Activated CD4-positive, CD25-positive, alpha-beta regulatory T cell treated with anti-CD3 and anti-CD28 coated beads, Interleukin-2, amount 50 U/mL, for 72 hours (primary cell): ENCODE data around the gene CSAD.

ENCODE experiments used
- DNase-seq: peaks from one replicate; pipeline ENCODE4 v3.0.0; 2021

The CSAD gene, protein sequence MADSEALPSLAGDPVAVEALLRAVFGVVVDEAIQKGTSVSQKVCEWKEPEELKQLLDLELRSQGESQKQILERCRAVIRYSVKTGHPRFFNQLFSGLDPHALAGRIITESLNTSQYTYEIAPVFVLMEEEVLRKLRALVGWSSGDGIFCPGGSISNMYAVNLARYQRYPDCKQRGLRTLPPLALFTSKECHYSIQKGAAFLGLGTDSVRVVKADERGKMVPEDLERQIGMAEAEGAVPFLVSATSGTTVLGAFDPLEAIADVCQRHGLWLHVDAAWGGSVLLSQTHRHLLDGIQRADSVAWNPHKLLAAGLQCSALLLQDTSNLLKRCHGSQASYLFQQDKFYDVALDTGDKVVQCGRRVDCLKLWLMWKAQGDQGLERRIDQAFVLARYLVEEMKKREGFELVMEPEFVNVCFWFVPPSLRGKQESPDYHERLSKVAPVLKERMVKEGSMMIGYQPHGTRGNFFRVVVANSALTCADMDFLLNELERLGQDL

DNA sequence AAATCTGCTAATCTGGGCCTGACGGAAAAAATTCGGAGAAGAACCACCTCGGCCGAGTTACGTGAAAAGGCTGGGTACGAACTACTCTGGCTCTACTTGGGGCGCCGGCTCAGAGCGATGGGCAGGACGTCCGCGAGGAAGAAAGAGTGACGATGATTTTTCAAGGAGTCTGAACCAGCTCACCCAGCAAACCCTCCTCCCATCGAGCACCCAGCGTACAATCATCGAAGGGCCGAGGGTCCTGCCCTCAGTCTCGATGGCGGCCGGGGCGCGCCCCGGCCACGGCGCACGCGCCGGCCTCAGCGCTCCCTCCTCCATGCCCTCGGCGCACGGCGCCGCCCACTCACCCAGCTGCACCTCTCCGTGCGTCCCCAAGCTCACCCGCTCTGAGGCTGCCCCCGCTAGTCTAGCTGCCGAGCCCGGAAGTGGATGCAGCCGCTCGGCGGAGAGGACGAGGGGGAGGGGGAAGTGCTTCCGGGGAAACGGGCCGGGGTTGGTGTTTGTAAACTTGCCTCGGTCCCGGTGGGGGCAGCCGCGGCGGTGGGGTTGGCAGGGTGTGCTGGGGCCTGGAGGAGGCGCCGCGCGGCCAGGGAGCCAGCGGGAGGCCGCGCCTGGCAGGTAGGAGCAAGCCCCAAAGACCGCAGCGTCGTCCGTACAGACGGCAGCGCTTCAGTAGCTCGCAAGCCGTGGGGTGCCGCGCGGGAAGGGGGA is at the start of gene CSAD, which contains the start of gene ZNF740:
Gene CSAD (minus strand): TSS at position 706 of the 711 bp plus-strand sequence. CDS start 7,455 bp downstream, outside the sequence.
Gene ZNF740 (plus strand): TSS at position 503 of the 711 bp plus-strand sequence. CDS start 1,262 bp downstream, outside the sequence.
- DNase-seq, result peak; percentile 96

DNA sequence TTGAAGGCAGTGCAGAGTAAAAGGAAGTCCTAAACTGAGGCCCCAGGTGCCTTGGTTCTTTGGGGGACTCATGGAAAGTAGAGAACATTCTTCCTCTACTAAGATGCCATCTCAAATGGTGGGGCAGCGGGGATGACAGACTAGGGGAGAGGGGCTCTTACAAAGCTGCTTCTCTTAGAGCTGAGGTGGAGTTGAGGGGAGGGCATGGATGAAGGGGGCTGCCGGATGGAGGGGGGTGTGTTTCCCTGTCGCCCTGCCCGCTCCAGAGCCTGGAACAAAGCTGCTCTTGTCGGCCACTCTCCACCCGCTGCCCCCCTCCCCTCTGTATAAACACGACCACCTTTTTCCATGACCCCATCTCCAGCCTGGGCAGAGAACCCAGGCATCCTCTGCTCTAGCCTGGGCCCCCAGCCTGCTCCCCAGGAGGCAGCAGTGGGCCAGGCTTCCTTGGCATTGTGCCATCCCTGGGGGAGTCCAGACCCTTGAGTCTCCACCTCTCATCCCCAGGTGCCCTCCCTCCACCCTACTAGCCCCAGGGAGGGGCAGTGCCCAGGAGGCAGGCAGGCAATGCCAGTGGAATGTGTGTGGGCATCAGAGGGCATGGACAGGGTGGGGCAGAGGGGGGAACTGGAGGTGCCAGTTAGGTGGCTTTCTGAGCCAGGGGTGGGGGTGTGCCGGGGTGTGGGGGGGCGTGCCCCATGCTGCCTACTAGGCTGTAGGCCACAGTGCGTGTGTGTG is 49.6 kb upstream of the CSAD start:
- no peak for DNase-seq

DNA sequence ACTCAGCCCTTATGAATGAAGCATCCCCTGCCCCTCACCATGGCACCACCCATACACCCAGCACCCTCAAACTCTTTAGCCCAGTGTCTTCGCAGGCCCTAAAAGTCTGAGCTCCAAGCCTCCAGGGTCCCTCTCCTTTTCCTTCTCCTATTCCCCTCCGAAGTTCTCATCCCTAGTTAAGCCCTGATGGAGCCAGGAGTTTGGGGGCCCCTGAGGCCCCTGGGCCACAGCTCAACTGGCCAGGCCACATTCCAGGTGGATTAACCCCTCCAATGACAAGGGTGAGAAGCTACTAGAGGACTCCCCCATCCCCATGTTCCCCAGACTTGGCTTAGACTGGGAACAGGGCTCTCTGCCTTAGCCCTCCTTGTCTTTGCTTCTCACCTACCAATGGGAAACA is 48.7 kb upstream of the CSAD start:
- DNase-seq, result no peak

DNA sequence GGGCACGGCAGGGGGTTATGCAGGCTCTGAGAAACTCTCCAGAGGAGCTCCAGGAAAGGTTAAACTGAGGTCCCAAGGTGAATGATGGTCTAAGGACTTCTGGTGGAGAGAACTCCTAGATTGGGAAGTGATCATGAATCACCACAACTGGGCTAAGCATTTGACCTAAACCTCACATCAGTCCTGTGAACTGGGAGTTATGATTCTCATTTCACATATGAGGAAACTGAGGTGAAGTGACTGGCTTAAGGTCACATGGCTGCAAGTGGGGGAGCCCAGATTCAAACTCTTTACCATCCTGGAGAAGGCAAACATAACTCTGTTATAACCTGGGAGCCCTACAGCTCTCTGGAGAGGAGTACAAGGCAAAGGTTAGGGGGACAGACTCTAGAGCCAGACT is 47.1 kb upstream of the CSAD start:
- no peak for DNase-seq

DNA sequence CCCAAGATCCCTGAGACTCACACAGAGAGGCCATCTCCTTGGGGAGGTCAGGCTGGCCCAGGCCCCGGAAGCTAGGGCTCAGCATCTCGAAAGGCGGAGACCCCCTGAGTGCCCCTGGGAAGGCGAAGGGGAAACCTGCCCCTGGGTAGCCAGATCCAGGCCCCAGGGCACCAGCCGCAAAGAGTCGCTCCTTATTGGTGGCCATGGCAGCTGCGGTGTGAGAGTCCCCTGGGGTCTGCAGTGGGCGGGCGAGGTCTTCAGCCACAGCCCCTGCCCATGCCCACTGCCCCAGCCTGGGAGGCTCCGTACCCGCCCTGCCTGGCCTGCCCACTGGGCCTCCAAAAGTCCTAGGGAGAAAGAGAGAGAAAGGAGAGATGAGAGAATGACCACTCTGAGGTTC is 46.6 kb upstream of the CSAD start:
- no peak for DNase-seq

DNA sequence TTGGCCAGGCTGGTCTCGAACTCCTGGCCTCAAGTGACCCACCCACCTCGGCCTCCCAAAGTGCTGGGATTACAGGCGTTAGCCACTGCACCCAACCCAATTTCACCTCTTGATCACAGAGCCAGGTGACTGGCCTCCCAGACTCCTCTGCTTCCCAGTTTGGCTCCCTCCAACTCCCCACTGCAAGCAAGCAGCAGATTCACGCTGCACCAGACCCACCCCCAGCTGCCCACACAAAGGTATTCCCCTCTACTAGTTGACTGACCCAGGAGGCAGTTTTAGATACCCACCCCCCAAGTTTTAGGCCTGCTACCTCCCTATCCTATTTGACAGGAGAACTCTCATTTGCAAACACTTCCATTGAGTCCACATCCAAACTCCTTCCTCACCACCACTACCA is 46.1 kb upstream of the CSAD start:
- no peak for DNase-seq

DNA sequence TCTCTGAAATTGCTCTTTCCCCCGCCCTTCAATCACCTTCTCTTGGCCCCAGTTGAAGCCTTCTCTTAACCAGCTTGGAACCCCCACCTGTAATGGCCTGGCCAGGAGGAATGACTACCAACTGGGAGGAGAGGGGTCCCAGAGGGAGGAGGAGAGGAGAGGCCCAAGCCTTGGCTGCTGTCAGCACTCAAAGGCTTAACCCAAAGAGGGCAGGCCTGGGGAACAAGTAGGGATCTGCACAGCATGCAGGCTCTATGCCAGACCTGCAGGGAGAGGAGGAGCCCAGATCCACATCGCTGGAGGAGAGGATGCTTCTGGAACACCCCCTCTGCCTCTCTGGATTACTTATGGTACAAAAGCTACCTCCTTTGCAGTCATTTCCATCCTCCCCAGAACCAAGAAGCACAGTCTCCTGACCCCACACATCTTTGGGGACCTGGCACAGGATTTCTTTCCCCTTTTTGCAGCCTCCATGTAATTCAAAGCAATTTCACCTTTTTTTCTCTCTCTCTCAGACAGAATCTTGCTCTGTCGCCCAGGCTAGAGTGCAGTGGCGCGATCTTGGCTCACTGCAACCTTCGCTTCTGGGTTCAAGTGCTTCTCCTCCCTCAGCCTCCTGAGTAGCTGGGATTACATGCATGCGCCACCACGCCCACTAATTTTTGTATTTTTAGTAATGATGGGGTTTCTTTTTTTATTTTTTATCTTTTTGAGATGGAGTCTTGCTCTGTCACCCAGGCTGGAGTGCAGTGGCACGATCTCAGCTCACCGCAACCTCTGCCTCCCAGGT is 45.1 kb upstream of the CSAD start:
- no peak for DNase-seq

DNA sequence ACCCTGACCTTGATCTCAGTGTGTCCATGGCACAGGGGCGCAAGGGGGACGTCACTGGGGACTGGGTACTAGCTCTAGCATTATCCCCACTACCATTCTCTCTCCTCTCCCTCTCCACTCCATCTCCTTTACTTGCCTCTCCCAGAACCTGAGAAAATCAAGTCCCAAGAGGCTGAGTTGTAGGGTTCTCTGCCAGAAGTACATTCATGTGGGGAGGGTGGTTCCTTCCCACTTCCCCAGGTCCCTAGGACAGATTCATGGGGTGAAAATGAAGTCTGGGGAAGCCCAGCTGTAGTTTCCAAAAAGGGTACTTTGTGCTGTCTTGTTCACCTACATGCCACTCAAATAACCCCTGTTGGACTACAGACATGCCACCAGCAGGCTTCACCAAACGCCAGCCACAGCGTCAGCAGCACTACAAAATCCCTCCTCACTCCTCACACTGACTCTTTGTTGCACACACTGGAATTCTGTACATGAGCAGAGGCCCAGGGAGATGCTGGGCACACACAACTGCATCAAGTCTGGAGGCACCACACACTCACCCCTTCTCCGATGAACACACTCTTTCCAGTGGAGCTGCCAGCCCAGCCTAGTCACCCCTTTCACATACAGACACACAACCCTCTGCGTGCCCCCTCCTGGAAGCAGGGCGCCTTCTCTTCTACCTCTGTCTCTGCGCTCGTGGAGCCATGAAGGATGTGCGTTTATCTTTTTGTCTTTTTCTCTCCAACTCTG is 44.3 kb upstream of the CSAD start:
- no peak for DNase-seq

DNA sequence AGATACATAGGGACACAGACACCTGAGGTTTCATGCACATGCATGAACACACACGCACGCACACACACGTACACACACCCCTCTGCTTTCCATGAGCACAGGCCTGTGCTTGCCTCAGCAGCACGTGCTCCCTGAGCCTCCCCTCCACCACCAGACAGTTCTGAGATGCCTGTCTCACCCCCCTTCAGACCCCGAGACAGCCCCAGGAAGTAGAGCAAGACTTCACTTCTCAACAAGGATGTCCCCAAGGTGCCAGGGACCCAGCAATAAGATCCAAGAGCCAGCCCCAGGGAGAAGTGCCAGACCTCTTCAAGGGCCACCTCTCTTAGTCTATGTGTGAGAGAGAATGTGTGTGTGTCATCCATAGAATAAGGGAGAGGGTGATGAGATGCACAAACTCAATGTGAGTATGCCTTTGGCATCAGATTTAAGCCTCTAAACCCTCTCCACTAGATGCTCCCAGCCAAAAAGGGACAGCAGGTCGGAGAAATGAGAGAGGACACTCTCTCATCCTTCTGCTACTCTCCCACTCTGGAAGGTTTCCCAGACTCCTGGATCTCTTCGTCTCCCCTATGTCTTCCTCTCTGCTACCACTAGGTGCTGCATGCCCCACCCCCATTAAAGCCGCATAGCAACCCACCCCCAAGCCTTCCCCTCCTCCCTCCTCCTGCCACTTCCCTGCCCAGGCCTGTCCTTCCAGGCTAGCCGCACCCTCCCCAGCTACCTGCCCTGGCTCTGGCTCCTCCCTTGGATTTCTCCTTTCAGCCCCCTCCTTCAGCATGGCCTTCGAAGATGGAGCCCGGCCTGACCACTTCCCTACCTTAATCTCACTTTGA is 43.6 kb upstream of the CSAD start:
- no peak for DNase-seq

DNA sequence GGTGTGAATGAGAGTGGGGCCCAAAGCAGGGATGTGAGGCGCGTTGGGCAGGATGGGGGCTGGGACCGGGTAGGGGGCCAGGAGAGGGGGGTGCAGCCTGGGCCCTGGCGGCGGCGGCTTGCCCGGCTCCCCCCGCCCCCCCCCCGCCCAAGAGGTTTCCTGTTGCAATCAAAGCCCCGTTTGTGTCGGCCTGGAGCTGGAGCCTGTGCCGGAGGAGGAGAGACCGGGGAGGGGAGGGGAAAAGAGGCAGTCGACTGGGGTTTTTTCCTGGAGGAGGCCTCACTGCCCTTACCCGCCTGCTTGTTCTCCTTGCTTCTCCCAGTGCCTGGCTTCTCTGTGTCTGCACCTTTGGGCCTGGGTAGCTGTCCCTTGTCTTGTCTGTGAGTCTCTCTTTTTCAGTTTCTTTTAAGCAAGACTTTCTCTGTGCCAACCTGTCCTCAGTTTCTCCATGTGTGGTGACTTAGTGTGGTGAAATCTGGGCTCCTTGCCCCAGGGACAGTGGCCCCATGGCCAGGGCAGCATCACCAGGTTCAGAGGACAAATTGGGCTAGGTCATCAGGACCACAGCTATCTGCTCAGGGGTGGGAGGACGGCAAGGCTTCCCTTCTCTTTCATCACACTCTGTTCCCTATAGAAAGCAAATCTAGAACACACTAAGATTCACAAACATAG is 42.8 kb upstream of the CSAD start:
- DNase-seq, result no peak

DNA sequence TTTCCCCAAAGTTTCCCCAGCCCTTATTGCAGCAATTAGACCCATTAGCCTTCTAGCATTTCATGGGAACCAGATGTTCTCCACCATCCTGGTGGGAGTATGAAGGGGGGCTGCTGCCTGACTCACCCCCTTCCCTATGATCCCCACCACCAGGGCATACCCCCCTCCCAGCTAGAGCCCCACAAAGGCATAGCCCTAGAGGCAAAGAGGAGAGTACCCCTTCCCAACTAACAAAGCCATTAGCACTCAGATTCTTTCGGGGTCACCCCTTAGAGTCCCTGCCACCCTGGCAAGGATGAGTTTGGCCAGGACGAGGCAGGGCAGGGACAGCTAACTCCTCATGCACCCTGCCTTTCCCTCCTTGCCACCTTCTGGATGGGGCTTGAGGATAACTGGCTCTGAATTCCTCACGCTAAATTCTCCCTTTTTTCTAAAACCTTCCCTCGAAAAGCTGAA is 42.1 kb upstream of the CSAD start:
- no peak for DNase-seq

DNA sequence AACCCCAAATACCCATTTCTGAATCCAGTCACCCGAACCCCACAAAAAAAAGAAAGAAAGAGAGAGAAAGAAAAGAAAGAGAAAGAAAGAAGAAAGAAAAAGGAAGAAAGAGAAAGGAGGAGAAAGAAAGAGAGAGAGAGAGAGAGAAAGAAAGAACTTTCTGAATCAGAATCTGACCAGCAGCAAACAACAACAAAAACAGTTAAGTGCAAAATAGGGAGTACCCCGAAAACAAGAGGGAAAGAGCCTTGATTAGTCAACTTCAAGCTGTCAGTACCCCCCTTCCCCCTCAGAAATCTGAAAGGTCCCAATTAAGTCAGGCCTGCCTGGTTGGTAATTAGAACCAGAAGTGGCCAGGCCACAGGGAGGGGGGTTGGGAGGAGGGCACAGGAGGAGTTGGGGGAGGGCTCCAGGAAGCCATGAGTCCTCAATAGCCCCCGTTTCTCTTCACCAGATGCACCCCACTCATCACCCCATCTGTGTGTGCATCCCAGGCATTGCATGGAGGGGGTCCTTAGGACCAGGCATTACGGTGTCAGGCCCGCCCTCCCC is 41.5 kb upstream of the CSAD start:
- DNase-seq, result no peak

DNA sequence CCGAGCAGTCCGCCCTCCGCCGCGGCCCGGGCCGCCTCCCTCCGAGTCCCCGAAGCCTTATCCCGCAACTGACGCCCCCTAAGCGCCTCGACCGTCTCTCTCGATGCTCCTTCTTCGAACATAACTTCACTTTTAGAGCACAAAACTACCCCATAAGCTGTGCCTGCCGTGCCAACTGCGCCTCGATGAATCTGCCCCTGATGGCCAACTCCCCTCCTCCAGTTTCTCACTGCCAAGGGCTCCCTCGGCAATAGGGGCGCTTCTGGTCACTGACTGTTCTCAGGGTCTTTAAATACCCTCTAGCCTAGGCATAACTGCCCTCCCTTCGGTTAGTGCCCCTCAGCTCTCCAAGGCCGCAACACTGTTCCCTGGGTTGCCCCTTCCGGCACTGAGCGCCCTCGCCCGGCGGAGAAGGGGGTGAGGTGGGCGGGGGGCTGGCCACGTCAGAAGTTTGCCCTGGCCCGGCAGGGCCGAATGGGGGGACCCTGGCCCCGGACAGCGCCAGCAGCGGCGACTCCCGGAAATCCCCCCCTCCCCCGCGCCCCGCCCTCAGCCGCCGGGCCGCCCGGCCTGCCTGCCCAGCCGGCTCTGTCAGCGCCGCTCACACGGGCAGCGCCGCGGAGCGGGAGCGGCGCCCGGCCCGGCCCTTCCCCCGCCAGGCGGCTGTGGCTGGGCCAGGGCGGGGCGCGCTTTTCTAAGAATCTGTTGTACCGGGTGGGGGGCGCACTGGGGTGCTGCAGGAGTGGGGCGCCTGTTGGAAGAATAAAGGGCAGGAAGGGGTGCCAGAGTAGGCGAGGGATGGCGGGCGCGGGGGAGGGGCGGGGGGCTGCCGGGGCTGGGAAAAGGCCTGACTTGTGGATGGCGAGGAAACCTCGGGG is 40.7 kb upstream of the CSAD start:
- peak; percentile 56 for DNase-seq

DNA sequence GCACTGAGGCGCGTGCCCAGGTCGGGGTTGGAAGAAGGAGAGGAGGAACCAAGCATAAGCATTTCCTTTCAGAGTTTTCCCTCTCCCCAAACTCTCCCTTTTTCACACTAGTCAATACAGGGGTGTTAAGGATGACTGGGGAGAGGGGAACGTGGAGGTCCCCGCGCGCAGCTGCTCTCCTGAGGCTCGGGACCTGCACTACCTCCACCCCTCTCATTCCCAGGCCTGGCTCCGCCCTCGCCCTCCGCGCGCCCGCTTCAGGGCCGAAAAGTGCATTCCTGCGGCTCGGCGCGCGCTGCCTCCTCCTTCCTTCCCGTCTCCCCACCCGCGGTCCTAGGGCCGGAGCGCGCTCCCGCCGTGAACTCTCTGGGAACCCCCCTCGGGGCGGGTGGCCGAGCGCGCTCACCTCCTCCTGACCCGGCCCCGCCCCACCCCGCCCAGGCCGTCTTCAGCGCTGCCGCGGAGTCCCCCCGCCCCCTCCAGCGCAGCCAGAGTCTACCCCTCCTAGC is 40.0 kb upstream of the CSAD start:
- DNase-seq, result peak; percentile 66

DNA sequence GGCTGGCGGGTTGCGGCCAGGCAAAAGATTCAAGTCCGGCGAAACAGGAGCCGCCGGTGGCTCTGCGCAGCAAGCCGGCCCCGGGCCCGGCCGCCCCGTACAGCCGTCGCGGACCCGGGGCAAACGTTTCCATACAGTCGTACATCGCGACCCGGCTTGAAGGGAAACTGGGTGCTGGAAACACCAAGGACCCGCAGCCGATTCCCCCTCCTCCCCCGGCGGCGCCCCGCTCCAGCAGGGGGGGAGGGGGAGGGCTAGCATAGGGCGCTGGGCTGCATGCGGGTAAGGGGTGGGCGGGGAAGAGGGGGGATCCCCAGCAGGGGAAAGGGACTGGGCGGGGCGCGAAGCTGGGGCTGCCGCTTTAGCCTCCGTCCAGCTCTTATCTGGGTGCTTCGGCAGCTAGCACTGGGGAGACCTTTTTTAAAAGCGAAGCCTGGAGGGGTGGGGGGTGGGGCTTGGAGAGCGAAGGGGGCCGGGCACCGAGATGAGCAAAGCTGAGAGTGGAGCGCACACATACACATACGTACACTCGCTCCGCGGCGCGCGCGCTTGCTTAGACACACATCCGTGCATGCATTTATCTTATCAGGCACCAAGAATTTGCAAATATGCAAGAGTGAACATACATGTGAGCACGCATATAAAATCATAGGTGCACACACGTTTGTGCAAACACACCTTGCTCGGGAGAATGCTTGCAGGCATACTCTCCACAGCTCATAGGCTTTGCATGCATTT is 39.4 kb upstream of the CSAD start:
- peak; percentile 66 for DNase-seq

DNA sequence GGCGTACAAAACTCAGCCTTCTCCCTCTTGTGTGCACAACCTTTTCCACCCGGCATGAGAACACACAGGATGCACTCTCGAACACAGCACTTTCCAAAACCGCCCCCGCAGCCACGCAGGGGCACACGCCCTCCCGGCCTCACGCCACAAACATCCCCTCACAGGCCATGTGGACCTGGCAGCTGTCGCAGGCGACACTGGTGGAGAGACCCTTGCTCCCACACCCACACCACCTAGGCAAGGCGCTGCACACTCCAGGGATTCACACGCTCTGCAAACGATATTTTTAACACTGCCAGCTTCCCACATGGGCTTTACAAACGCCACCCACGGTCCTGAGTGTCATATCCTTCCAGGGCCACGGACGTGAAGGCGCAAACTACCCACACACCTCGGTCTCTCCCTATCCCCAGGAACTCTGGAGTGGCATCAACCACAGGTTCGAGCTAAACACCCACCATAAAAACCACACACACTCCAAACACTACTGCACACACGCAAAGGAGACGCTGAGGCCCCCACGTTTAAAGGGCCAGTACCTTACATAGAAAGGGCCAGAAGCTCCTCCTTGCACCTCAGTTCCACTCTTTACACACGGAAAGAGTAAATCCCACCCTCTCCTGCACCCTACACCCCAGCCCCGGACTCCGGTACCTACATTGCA is 38.7 kb upstream of the CSAD start:
- DNase-seq, result peak; percentile 59
